Endothelial cell of umbilical vein (primary cell): ENCODE results near the gene SEMA3E. TPM values are rescaled to one million over a fixed set of nuclear protein-coding genes. Genes with fewer than 3 reads are reported as not detected.

Experiments used
- BruUV-seq: library from RNA; stranded (reverse); fragments of 400-500 nt; replicated peaks from 2 replicates; lab custom pipeline; 2021; lab: Mats Ljungman, UMichigan
- CTCF ChIA-PET: fragments of 300-600, 350-600 bp; sonication (Branson Sonifier 250); formaldehyde crosslinking; loops from one replicate; lab custom pipeline; 2021; ENCODE audit warnings: antibody characterized with exemption, inconsistent platforms; lab: Charles Lee
- POLR2A ChIA-PET: fragments of 300-600, 350-600 bp; sonication (Branson Sonifier 250); formaldehyde crosslinking; loops from one replicate; lab custom pipeline; 2021; ENCODE audit warnings: antibody characterized with exemption, inconsistent platforms; lab: Charles Lee
- DNase-seq: peaks from one replicate; pipeline ENCODE4 v3.0.0-alpha.2; 2011; ENCODE audit warnings: low read depth, low spot score
- FAIRE-seq: peaks from 2 replicates; lab custom pipeline; 2011; peaks lifted over from hg19 to GRCh38; lab: Jason Lieb, UNC
- H2AFZ ChIP-seq: 2 replicates; pipeline ENCODE4 v1.6.0; 2012; ENCODE audit warnings: low read depth, low read length, control low read depth, inconsistent platforms
- H3K27ac ChIP-seq: 2 replicates; pipeline ENCODE4 v1.5.1; 2011; ENCODE audit warnings: low read depth, mild to moderate bottlenecking, control low read depth, low read length, moderate library complexity; ENCODE audit not compliant: insufficient read depth
- H3K27me3 ChIP-seq, 2 experiments: 2 replicates each; pipeline versions ENCODE4 v1.6.0 to v1.6.1; 2011; ENCODE audit warnings: low read length in 2 of 2, mixed read lengths in 1 of 2; ENCODE audit not compliant: control insufficient read depth in 2 of 2, insufficient read depth in 2 of 2
- H3K36me3 ChIP-seq, 2 experiments: 2 replicates in 1 of 2; 3 replicates in 1 of 2; pipeline ENCODE4 v1.5.1; 2011; ENCODE audit warnings: low read length in 2 of 2, mild to moderate bottlenecking in 1 of 2, moderate library complexity in 1 of 2; ENCODE audit not compliant: control insufficient read depth in 2 of 2, insufficient read depth in 2 of 2; ENCODE audit errors: extremely low read depth in 1 of 2
- H3K4me1 ChIP-seq: 3 replicates; pipeline ENCODE4 v1.5.1; 2011; ENCODE audit warnings: mild to moderate bottlenecking, low read length; ENCODE audit not compliant: control insufficient read depth, insufficient read depth; ENCODE audit errors: extremely low read depth
- H3K4me2 ChIP-seq: 2 replicates; pipeline ENCODE4 v1.6.1; 2011; ENCODE audit warnings: low read length, control low read depth, mixed read lengths; ENCODE audit not compliant: insufficient read depth
- H3K4me3 ChIP-seq, 3 experiments: fragments of 200-600 bp in 1 of 3; sonication (generic), shearing (Covaris generic) in 1 of 3; replicated peaks in 1 of 3; 2 replicates each; pipeline ENCODE4 v1.5.1; 2011 to 2016; ENCODE audit warnings: control low read depth in 3 of 3, low read length in 3 of 3, mild to moderate bottlenecking in 2 of 3, inconsistent platforms in 1 of 3, low read depth in 1 of 3, moderate library complexity in 1 of 3; ENCODE audit not compliant: insufficient read depth in 1 of 3
- H3K79me2 ChIP-seq: 2 replicates; pipeline ENCODE4 v1.6.0; 2012; ENCODE audit warnings: low read length, inconsistent platforms; ENCODE audit not compliant: control insufficient read depth, insufficient read depth
- H3K9ac ChIP-seq: replicated peaks from 2 replicates; pipeline ENCODE3; 2011; ENCODE audit warnings: low read length, control low read depth; ENCODE audit not compliant: insufficient read depth; ENCODE audit errors: extremely low read depth
- H3K9me1 ChIP-seq: replicated peaks from 3 replicates; pipeline ENCODE4 v1.6.0; 2011; ENCODE audit warnings: mild to moderate bottlenecking, low read length; ENCODE audit not compliant: control insufficient read depth, insufficient read depth; ENCODE audit errors: extremely low read depth
- H3K9me3 ChIP-seq: replicated peaks from 2 replicates; pipeline ENCODE4 v1.5.1; 2012; ENCODE audit warnings: low read length, inconsistent platforms; ENCODE audit not compliant: control insufficient read depth, insufficient read depth
- H4K20me1 ChIP-seq: replicated peaks from 2 replicates; pipeline ENCODE3; 2011; ENCODE audit warnings: mild to moderate bottlenecking, low read length; ENCODE audit not compliant: control insufficient read depth, insufficient read depth; ENCODE audit errors: extremely low read depth
- CTCF ChIP-seq, 2 donors: IDR thresholded peaks; 1 replicate in 1 of 2; 2 replicates in 1 of 2; pipeline ENCODE4 v1.5.1; 2011; ENCODE audit warnings: low read length in 2 of 2, mild to moderate bottlenecking in 2 of 2, moderate library complexity in 2 of 2, control low read depth in 1 of 2, inconsistent platforms in 1 of 2, low read depth in 1 of 2; ENCODE audit not compliant: insufficient read depth in 1 of 2; ENCODE audit errors: extremely low read depth in 1 of 2
- EZH2 ChIP-seq: IDR thresholded peaks from 2 replicates; pipeline ENCODE4 v1.6.1; 2012; ENCODE audit warnings: borderline replicate concordance, low read depth, mild to moderate bottlenecking, moderate library complexity, low read length, inconsistent platforms; ENCODE audit not compliant: severe bottlenecking
- FOS ChIP-seq: IDR thresholded peaks from 2 replicates; pipeline ENCODE4 v1.6.1; 2011; ENCODE audit warnings: mild to moderate bottlenecking, low read length, moderate library complexity, borderline replicate concordance; ENCODE audit not compliant: insufficient read depth
- JUN ChIP-seq: IDR thresholded peaks from 2 replicates; pipeline ENCODE4 v1.6.1; 2011; ENCODE audit warnings: borderline replicate concordance, low read depth; ENCODE audit not compliant: insufficient read length, insufficient read depth
- MAX ChIP-seq: IDR thresholded peaks from 2 replicates; pipeline ENCODE4 v1.6.1; 2011; ENCODE audit not compliant: insufficient read depth, insufficient read length
- MYC ChIP-seq: IDR thresholded peaks from one replicate; pipeline ENCODE4 v1.6.1; 2011; ENCODE audit warnings: mild to moderate bottlenecking, low read depth, low read length
- POLR2A ChIP-seq: IDR thresholded peaks from 2 replicates; pipeline ENCODE4 v1.6.1; 2012; ENCODE audit warnings: low read depth, mild to moderate bottlenecking, control low read depth, low read length
- dilution Hi-C: fragments of 300-500 bp; cut with MboI; formaldehyde crosslinking; loops from one replicate; pipeline ENCODE4 v1.15.0; 2019; ENCODE audit warnings: low sequenced_read_pairs; ENCODE audit not compliant: extremely low pct_ligation_motif_present
- intact Hi-C: fragments of 100-400 bp; cut with micrococcal nuclease; formaldehyde crosslinking; loops from one replicate; pipeline ENCODE4 v1.10.0; 2022
- polyA plus RNA-seq, 4 experiments: library from polyadenylated mRNA; depleted of rRNA in 3 of 4; stranded (reverse) in 3 of 4; unstranded in 1 of 4; fragments of >200 nt; gene quantifications; 2 replicates each; pipeline versions ENCODE4 v1.2.1 to v1.2.3, GENCODE V29; 2011 to 2012; ENCODE audit warnings: missing spikeins in 1 of 4
- total RNA-seq: library from RNA; stranded (reverse); gene quantifications from 2 replicates; pipeline ENCODE4 v1.2.3, GENCODE V29; 2021

The SEMA3E gene
- total and polyA plus RNA-seq, 2 donors (not counting 3 experiments of a cell fraction or from before 2014, with no cell fraction given) = not detected

- no peak for FAIRE-seq
These were observed 324.3 kb downstream of the SEMA3E start for GRCh38 chr7:83324596-83324995.

More at GRCh38 chr7:83324596-83324995, 324.3 kb downstream of the SEMA3E start:
- H3K36me3 ChIP-seq = no peaks in the 10 kb centered on the region
- POLR2A ChIA-PET = no interaction called here
- H3K9me1 ChIP-seq = no peaks in the 10 kb centered on the region
- intact Hi-C loops (no loop called here), dilution Hi-C loops (no loop called here)
- no TSS peak for BruUV-seq
- no peak overlapping the region for H3K9ac ChIP-seq
- H3K4me1 ChIP-seq = no peaks in the 10 kb centered on the region
- no peak for DNase-seq
- H2AFZ ChIP-seq = no peak overlapping the region
- H3K27ac ChIP-seq = no peak overlapping the region
- H3K27me3 ChIP-seq = peaks cover 0 to 9% of the 10 kb centered on the region in 2 experiments
- H3K79me2 ChIP-seq = no peaks in the 10 kb centered on the region
- CTCF ChIA-PET = no interaction called here
- TF ChIP-seq JUN = no peak
- TF ChIP-seq MAX = no peak
- no peak for TF ChIP-seq CTCF (IDR thresholded peaks at IDR 0.05; ENCODE audit: extremely low read depth in 1 of 2, insufficient read depth in 1 of 2, low read depth in 1 of 2, low read length in 2 of 2)
- no peak for TF ChIP-seq POLR2A
- no peak for TF ChIP-seq EZH2
- no peak for TF ChIP-seq MYC
- no peak for TF ChIP-seq FOS
- no peak overlapping the region for H3K4me3 ChIP-seq
- H3K4me2 ChIP-seq = no peak overlapping the region
- H3K9me3 ChIP-seq = no peaks in the 10 kb centered on the region
- H4K20me1 ChIP-seq = no peaks in the 10 kb centered on the region
